B cell (primary cell): ENCODE measurements around the gene NINJ2.

Experiments
- CTCF ChIP-seq: fragments of 200-600 bp; IDR thresholded peaks from one replicate; pipeline ENCODE4 v1.8.0; 2022; ENCODE audit warnings: antibody characterized with exemption, mild to moderate bottlenecking
- EZH2 ChIP-seq: IDR thresholded peaks from 2 replicates; pipeline ENCODE4 v1.6.1; 2012; ENCODE audit warnings: borderline replicate concordance, low read depth, mild to moderate bottlenecking, moderate library complexity, low read length; ENCODE audit not compliant: insufficient read depth, poor library complexity, severe bottlenecking

DNA sequence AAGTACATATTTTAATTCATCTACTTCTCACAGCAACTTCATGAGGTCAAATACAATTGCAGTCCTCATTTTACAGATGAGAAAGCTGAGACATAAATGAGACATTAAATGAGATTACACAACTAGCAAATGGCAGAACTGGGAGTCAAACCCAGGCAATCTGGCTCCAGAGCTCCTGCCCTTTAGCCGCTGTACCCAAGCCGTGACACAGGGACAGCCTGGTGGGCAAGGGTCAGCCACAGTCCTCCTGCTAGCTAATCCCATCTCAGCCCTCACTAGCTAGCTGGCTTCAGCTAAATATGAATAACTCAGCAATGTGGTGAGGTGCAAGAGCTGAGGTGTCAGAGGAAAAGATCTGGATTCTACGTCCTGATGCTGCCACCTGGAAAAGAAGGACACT is 54.8 kb downstream of the NINJ2 start:
- TF ChIP-seq CTCF, result no peak
- TF ChIP-seq EZH2, result no peak
